HEK293 (cell line): ENCODE data around the gene SLC39A7.

ENCODE experiments used
- CTCF ChIA-PET: fragments of 350-600 bp; formaldehyde crosslinking; extraction: SDS; loops from one replicate; lab custom pipeline; 2021; ENCODE audit warnings: antibody characterized with exemption; lab: Yijun Ruan, JAX
- POLR2A ChIA-PET: fragments of 300-600 bp; formaldehyde crosslinking; extraction: SDS; loops from one replicate; lab custom pipeline; 2020; ENCODE audit warnings: antibody characterized with exemption, inconsistent platforms; lab: Yijun Ruan, JAX
- H3K27ac ChIP-seq: fragments of 200-500 bp; sonication (Bioruptor generic); 2 replicates; pipeline ENCODE4 v1.5.1; 2014; ENCODE audit warnings: low read depth, low read length, control low read depth, inconsistent platforms; ENCODE audit errors: extremely low read depth
- H3K36me3 ChIP-seq, 2 experiments: fragments of 200-500 bp in 1 of 2; sonication (Bioruptor generic) in 1 of 2; 1 replicate in 1 of 2; 2 replicates in 1 of 2; pipeline ENCODE4 v1.5.1; 2014 to 2017; ENCODE audit warnings: inconsistent platforms in 2 of 2, low read length in 2 of 2; ENCODE audit not compliant: control insufficient read depth in 2 of 2, insufficient read depth in 1 of 2
- H3K4me1 ChIP-seq: fragments of 200-500 bp; sonication (Bioruptor generic); 2 replicates; pipeline ENCODE4 v1.5.1; 2014; ENCODE audit warnings: mild to moderate bottlenecking, low read length, inconsistent platforms; ENCODE audit not compliant: control insufficient read depth, insufficient read depth
- H3K4me3 ChIP-seq: 2 replicates; pipeline ENCODE4 v1.5.1; 2011; ENCODE audit warnings: low read depth, mild to moderate bottlenecking, control low read depth, low read length, moderate library complexity
- H3K9me3 ChIP-seq: fragments of 200-500 bp; sonication (Bioruptor generic); 2 replicates; pipeline ENCODE4 v1.5.1; 2014; ENCODE audit warnings: low read depth, low read length, inconsistent platforms; ENCODE audit not compliant: control insufficient read depth, insufficient read depth
- BCL11B ChIP-seq: fragments of 450-650 bp; formaldehyde crosslinking; IDR thresholded peaks from 2 replicates; pipeline ENCODE4 v1.5.1; 2016; ENCODE audit warnings: low read depth, missing biosample characterization, missing genetic modification characterization
- GLI4 ChIP-seq: fragments of 450-650 bp; formaldehyde crosslinking; IDR thresholded peaks from 2 replicates; pipeline ENCODE4 v1.5.1; 2016; ENCODE audit warnings: missing biosample characterization, missing genetic modification characterization
- GLIS2 ChIP-seq: fragments of 450-650 bp; formaldehyde crosslinking; IDR thresholded peaks from 2 replicates; pipeline ENCODE4 v1.5.1; 2016; ENCODE audit warnings: missing biosample characterization, missing genetic modification characterization
- IKZF3 ChIP-seq: fragments of 450-650 bp; IDR thresholded peaks from 2 replicates; pipeline ENCODE4 v1.5.0; 2018; ENCODE audit warnings: missing biosample characterization, mild to moderate bottlenecking, missing genetic modification characterization, moderate library complexity
- MYNN ChIP-seq: fragments of 450-650 bp; formaldehyde crosslinking; IDR thresholded peaks from 2 replicates; pipeline ENCODE4 v1.5.1; 2016; ENCODE audit warnings: missing biosample characterization, missing genetic modification characterization, borderline replicate concordance
- SCRT1 ChIP-seq: fragments of 450-650 bp; formaldehyde crosslinking; IDR thresholded peaks from 2 replicates; pipeline ENCODE4 v1.5.1; 2016; ENCODE audit warnings: missing biosample characterization, missing genetic modification characterization, borderline replicate concordance
- SP2 ChIP-seq: fragments of 450-650 bp; formaldehyde crosslinking; IDR thresholded peaks from 2 replicates; pipeline ENCODE4 v1.5.1; 2016; ENCODE audit warnings: missing biosample characterization, missing genetic modification characterization
- TRIM28 ChIP-seq: IDR thresholded peaks from 2 replicates; pipeline ENCODE4 v1.6.1; 2011; ENCODE audit warnings: low read length, control low read depth, borderline replicate concordance
- ZBTB49 ChIP-seq: fragments of 450-650 bp; formaldehyde crosslinking; IDR thresholded peaks from 2 replicates; pipeline ENCODE4 v1.5.1; 2016; ENCODE audit warnings: missing biosample characterization, missing genetic modification characterization, low read depth
- ZFP41 ChIP-seq: fragments of 450-650 bp; formaldehyde crosslinking; IDR thresholded peaks from 2 replicates; pipeline ENCODE4 v1.5.1; 2016; ENCODE audit warnings: missing biosample characterization, missing genetic modification characterization, borderline replicate concordance
- ZNF132 ChIP-seq: fragments of 450-650 bp; formaldehyde crosslinking; IDR thresholded peaks from 2 replicates; pipeline ENCODE4 v1.5.1; 2017; ENCODE audit warnings: missing biosample characterization, missing genetic modification characterization, borderline replicate concordance
- ZNF239 ChIP-seq: fragments of 450-650 bp; formaldehyde crosslinking; IDR thresholded peaks from 2 replicates; pipeline ENCODE4 v1.5.1; 2016; ENCODE audit warnings: missing biosample characterization, missing genetic modification characterization
- ZNF311 ChIP-seq: fragments of 450-650 bp; formaldehyde crosslinking; IDR thresholded peaks from 2 replicates; pipeline ENCODE4 v1.5.1; 2017; ENCODE audit warnings: missing biosample characterization, missing genetic modification characterization, borderline replicate concordance
- ZNF391 ChIP-seq: fragments of 450-650 bp; formaldehyde crosslinking; IDR thresholded peaks from 2 replicates; pipeline ENCODE4 v1.5.1; 2016; ENCODE audit warnings: low read depth, missing biosample characterization, missing genetic modification characterization, borderline replicate concordance
- ZNF433 ChIP-seq: fragments of 450-650 bp; formaldehyde crosslinking; IDR thresholded peaks from 2 replicates; pipeline ENCODE4 v1.5.1; 2016; ENCODE audit warnings: missing biosample characterization, missing genetic modification characterization, low read depth
- ZNF449 ChIP-seq: fragments of 450-650 bp; formaldehyde crosslinking; IDR thresholded peaks from 2 replicates; pipeline ENCODE4 v1.5.1; 2017; ENCODE audit warnings: missing biosample characterization, mild to moderate bottlenecking, missing genetic modification characterization, moderate library complexity
- ZNF513 ChIP-seq: fragments of 450-650 bp; IDR thresholded peaks from 2 replicates; pipeline ENCODE4 v1.5.1; 2018; ENCODE audit warnings: missing biosample characterization, missing genetic modification characterization
- ZNF629 ChIP-seq: fragments of 450-650 bp; formaldehyde crosslinking; IDR thresholded peaks from 2 replicates; pipeline ENCODE4 v1.5.1; 2017; ENCODE audit warnings: missing biosample characterization, missing genetic modification characterization
- ZNF658 ChIP-seq: fragments of 450-650 bp; formaldehyde crosslinking; IDR thresholded peaks from 2 replicates; pipeline ENCODE4; 2016; ENCODE audit warnings: missing biosample characterization, missing genetic modification characterization
- ZNF664 ChIP-seq: fragments of 450-650 bp; formaldehyde crosslinking; IDR thresholded peaks from 2 replicates; pipeline ENCODE4 v1.5.1; 2016; ENCODE audit warnings: missing biosample characterization, missing genetic modification characterization
- ZNF677 ChIP-seq: fragments of 450-650 bp; IDR thresholded peaks from 2 replicates; pipeline ENCODE4 v1.5.0; 2018; ENCODE audit warnings: missing biosample characterization, mild to moderate bottlenecking, missing genetic modification characterization, moderate library complexity
- ZNF701 ChIP-seq: fragments of 450-650 bp; formaldehyde crosslinking; IDR thresholded peaks from 2 replicates; pipeline ENCODE4 v1.5.1; 2016; ENCODE audit warnings: missing biosample characterization, missing genetic modification characterization
- ZNF768 ChIP-seq: fragments of 450-650 bp; formaldehyde crosslinking; IDR thresholded peaks from 2 replicates; pipeline ENCODE4 v1.5.1; 2018; ENCODE audit warnings: missing biosample characterization, mild to moderate bottlenecking, missing genetic modification characterization
- ZNF791 ChIP-seq: fragments of 450-650 bp; formaldehyde crosslinking; IDR thresholded peaks from 2 replicates; pipeline ENCODE4 v1.5.1; 2016; ENCODE audit warnings: missing biosample characterization, missing genetic modification characterization
- ZNF837 ChIP-seq: fragments of 450-650 bp; formaldehyde crosslinking; IDR thresholded peaks from 2 replicates; pipeline ENCODE4 v1.5.1; 2016; ENCODE audit warnings: missing biosample characterization, missing genetic modification characterization

SLC39A7 gene

GRCh38 chr6:33241968-33242367 lies 41.3 kb downstream of the SLC39A7 start:
- CTCF ChIA-PET: no interaction called here
- Histone ChIP-seq H3K9me3 (no peaks in the 10 kb centered on the region), H3K36me3 (no peaks in the 10 kb centered on the region), H3K4me1 (no peaks in the 10 kb centered on the region), H3K4me3 (no peak overlapping the region), H3K27ac (no peak overlapping the region)
- POLR2A ChIA-PET: no interaction called here
- no peak for TF ChIP-seq ZBTB49 (tag by site-specific recombination)
- no peak for TF ChIP-seq ZNF658 (tag by site-specific recombination)
- no peak for TF ChIP-seq SP2 (tag by site-specific recombination)
- no peak for TF ChIP-seq IKZF3
- TF ChIP-seq ZNF629 (tag by site-specific recombination): no peak
- TF ChIP-seq ZNF768 (tag by site-specific recombination): no peak
- TF ChIP-seq ZFP41: no peak
- no peak for TF ChIP-seq MYNN (tag by site-specific recombination)
- TF ChIP-seq ZNF239 (tag by site-specific recombination): no peak
- TF ChIP-seq GLI4 (tag by site-specific recombination): no peak
- TF ChIP-seq GLIS2: no peak

GRCh38 chr6:33243476-33243875 lies 42.8 kb downstream of the SLC39A7 start:
- POLR2A ChIA-PET: interaction anchor here (0.7 kb wide), 1 partner anchor 15 kb away, joined by 5 read pairs; no protein-coding TSS in a partner anchor
- no peak for TF ChIP-seq ZNF433
- TF ChIP-seq ZNF837 (tag by site-specific recombination): no peak
- TF ChIP-seq ZNF677: no peak
- TF ChIP-seq SCRT1 (tag by site-specific recombination): no peak
- TF ChIP-seq ZNF311 (tag by site-specific recombination): no peak
- no peak for TF ChIP-seq ZNF664 (tag by site-specific recombination)
- CTCF ChIA-PET: interaction anchor here (0.7 to 2.0 kb wide), 5 partner anchors 15 to 342 kb away, joined by 3 to 8 read pairs (median 4); no protein-coding TSS in a partner anchor

GRCh38 chr6:33247977-33248642 lies 47.4 kb downstream of the SLC39A7 start:
- Histone ChIP-seq H3K9me3 (no peaks in the 10 kb centered on the region), H3K27ac (peak overlapping the region; percentile 88), H3K36me3 (peaks cover 14 to 20% of the 10 kb centered on the region in 2 experiments; a peak in 2 of 3 replicates), H3K4me3 (peak overlapping the region; percentile 34), H3K4me1 (peaks cover 12% of the 10 kb centered on the region)
- ChIA-PET CTCF (interaction anchor here (0.5 to 6.1 kb wide), 60 partner anchors 9 to 801 kb away, joined by 3 to 76 read pairs (median 6); partner anchors contain the start of genes HSD17B8 and RING1), POLR2A (interaction anchor here (0.5 to 4.8 kb wide), 22 partner anchors 12 to 277 kb away, joined by 3 to 65 read pairs (median 8); partner anchors contain the start of genes B3GALT4, HSD17B8, PFDN6 and RGL2)
- TF ChIP-seq ZNF449 (tag by site-specific recombination) (no peak), ZNF132 (no peak), ZNF239 (tag by site-specific recombination) (no peak), MYNN (tag by site-specific recombination) (no peak), ZNF391 (tag by site-specific recombination) (no peak), BCL11B (tag by site-specific recombination) (no peak), ZNF701 (tag by site-specific recombination) (no peak), TRIM28 (no peak), ZNF513 (tag by site-specific recombination) (no peak), ZNF791 (no peak)

More at GRCh38 chr6:33243476-33243875, 42.8 kb downstream of the SLC39A7 start:
- H3K36me3 ChIP-seq: no peaks in the 10 kb centered on the region
- H3K4me3 ChIP-seq: no peak overlapping the region
- no peaks in the 10 kb centered on the region for H3K9me3 ChIP-seq
- no peak overlapping the region for H3K27ac ChIP-seq
- peaks cover 3% of the 10 kb centered on the region for H3K4me1 ChIP-seq
